Hepatocyte (in vitro differentiated cells): Measurements from ENCODE around the gene SLC2A8. TPM values are rescaled to one million over a fixed set of nuclear protein-coding genes. Genes with fewer than 3 reads are reported as not detected.

Experiments used
- DNase-seq: peaks from one replicate; pipeline ENCODE4 v3.0.0-alpha.2; 2016; ENCODE audit warnings: low spot score
- H2AFZ ChIP-seq: fragments of 200-600 bp; sonication (generic); 2 replicates; pipeline ENCODE4 v1.6.0; 2016; ENCODE audit warnings: antibody characterized with exemption, mild to moderate bottlenecking
- H3K27ac ChIP-seq: fragments of 200-600 bp; sonication (generic); 2 replicates; pipeline ENCODE4 v1.5.1; 2016; ENCODE audit warnings: mild to moderate bottlenecking
- H3K27me3 ChIP-seq: fragments of 200-600 bp; sonication (generic); 2 replicates; pipeline ENCODE4 v1.6.1; 2016
- H3K36me3 ChIP-seq: fragments of 200-600 bp; sonication (generic); replicated peaks from 2 replicates; pipeline ENCODE4 v1.5.1; 2016; ENCODE audit warnings: low read depth; ENCODE audit not compliant: insufficient read depth
- H3K4me1 ChIP-seq: fragments of 200-600 bp; sonication (generic); 2 replicates; pipeline ENCODE4 v1.5.1; 2016; ENCODE audit warnings: mild to moderate bottlenecking, moderate library complexity; ENCODE audit not compliant: insufficient read depth
- H3K4me2 ChIP-seq: fragments of 200-600 bp; sonication (generic); 2 replicates; pipeline ENCODE4 v1.6.0; 2016
- H3K4me3 ChIP-seq: fragments of 200-600 bp; sonication (generic); 2 replicates; pipeline ENCODE4 v1.5.1; 2016; ENCODE audit warnings: mild to moderate bottlenecking
- H3K79me2 ChIP-seq: fragments of 200-600 bp; sonication (generic); 2 replicates; pipeline ENCODE4 v1.6.0; 2017; ENCODE audit warnings: mild to moderate bottlenecking
- H3K9me2 ChIP-seq: fragments of 200-600 bp; sonication (generic); replicated peaks from 2 replicates; pipeline ENCODE4 v1.6.0; 2017; ENCODE audit warnings: mild to moderate bottlenecking; ENCODE audit not compliant: insufficient read depth
- H3K9me3 ChIP-seq: fragments of 200-600 bp; sonication (generic); 2 replicates; pipeline ENCODE4 v1.5.1; 2016; ENCODE audit warnings: low read depth, mild to moderate bottlenecking
- H4K20me1 ChIP-seq: fragments of 200-600 bp; sonication (generic); 2 replicates; pipeline ENCODE4 v1.6.0; 2016; ENCODE audit warnings: mild to moderate bottlenecking; ENCODE audit not compliant: insufficient read depth, poor library complexity, severe bottlenecking
- CTCF ChIP-seq: fragments of 200-600 bp; sonication (generic); IDR thresholded peaks from 2 replicates; pipeline ENCODE4 v1.5.1; 2016; ENCODE audit warnings: antibody characterized with exemption, mild to moderate bottlenecking; ENCODE audit not compliant: poor library complexity
- EZH2 ChIP-seq: fragments of 200-600 bp; sonication (generic); IDR thresholded peaks from 2 replicates; pipeline ENCODE4 v1.6.1; 2016; ENCODE audit warnings: antibody characterized with exemption, mild to moderate bottlenecking, borderline replicate concordance
- EZH2phosphoT487 ChIP-seq: fragments of 200-600 bp; sonication (generic); IDR thresholded peaks from one replicate; pipeline ENCODE4 v1.6.1; 2018; ENCODE audit warnings: antibody characterized with exemption, mild to moderate bottlenecking, low read depth, moderate library complexity; ENCODE audit not compliant: unreplicated experiment, severe bottlenecking
- WGBS: methylation state at CpG from one replicate; pipeline ENCODE4 v1.1.6; 2016; ENCODE audit warnings: low lambda C conversion rate; ENCODE audit errors: missing lambda C conversion rate; 5-methylcytosine and 5-hydroxymethylcytosine counted together
- polyA plus RNA-seq: library from polyadenylated mRNA; unstranded; fragments of >200 nt; fragmentation: Nextera tagmentation; extraction: Ambion mirVana; gene quantifications from 2 replicates; pipeline ENCODE4 v1.2.1, GENCODE V29; 2016
- total RNA-seq: library from RNA; depleted of rRNA; stranded (reverse); fragments of >200 nt; gene quantifications from 2 replicates; pipeline ENCODE4 v1.2.3, GENCODE V29; 2014

Gene SLC2A8
- total and polyA plus RNA-seq, 2 experiments from 2014 or later = 91.7 to 145 TPM

DNA sequence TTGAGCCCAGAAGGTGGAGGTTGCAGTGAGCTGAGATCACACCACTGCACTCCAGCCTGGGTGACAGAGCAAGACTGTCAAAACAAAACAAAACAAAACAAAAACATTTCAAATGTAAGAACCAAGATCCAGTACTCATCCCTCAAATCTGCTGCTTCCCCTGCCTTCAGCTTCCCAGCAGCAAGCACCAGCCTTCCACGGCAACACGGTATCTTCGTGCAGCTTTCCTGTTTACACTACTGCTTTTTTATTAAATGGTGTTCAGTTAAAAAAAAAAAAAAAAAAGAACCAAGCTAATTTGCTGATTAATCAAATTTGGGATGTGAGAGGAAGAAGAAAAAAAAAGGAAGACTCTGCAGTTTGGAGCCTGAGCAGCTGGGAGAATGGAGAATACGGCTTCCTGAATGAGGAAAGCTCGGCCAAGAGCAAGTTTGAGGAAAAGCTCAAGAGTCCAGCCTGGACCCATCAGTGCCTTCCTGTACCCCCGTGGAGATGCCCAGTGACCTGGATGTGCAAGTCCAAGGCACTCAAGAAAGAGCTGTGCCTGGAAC lies 28.0 kb upstream of the SLC2A8 start:
- DNase-seq = no peak
- WGBS = 77% methylated on average over 6 of the region's 6 CpGs
- H4K20me1 ChIP-seq = no peaks in the 10 kb centered on the region
- no peaks in the 10 kb centered on the region for H3K9me3 ChIP-seq
- H3K27me3 ChIP-seq = no peaks in the 10 kb centered on the region
- H3K4me3 ChIP-seq = no peak overlapping the region
- no peaks in the 10 kb centered on the region for H3K4me1 ChIP-seq
- H3K36me3 ChIP-seq = no peaks in the 10 kb centered on the region
- TF ChIP-seq EZH2phosphoT487 = no peak
- TF ChIP-seq CTCF = no peak
- TF ChIP-seq EZH2 = no peak
- no peak overlapping the region for H3K27ac ChIP-seq
- no peaks in the 10 kb centered on the region for H3K79me2 ChIP-seq
- H3K9me2 ChIP-seq = no peaks in the 10 kb centered on the region
- H2AFZ ChIP-seq = no peak overlapping the region
- H3K4me2 ChIP-seq = no peak overlapping the region

DNA sequence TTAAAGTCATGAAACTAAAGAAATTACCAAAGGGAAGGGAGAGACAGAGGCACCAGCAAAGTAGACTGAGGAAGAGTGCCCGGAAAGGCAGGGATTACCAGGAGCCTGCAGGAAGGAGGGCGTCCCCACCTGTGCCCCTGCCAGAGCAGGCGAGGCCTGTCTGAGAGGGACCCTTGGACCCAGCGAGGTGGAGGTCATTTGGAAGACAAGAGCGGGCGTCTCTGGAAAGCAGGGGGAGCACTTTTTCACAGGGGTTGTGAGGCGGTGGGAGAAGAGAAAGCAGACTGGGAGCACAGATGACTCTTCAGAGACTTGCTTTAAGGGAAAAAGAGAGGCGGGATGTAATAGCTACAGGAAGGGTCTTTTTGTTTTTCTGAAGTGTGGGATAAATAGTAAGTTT lies 27.5 kb upstream of the SLC2A8 start:
- TF ChIP-seq EZH2phosphoT487 (no peak), EZH2 (no peak), CTCF (no peak)
- peak overlapping the region; percentile 78 for H3K27ac ChIP-seq
- H3K4me1 ChIP-seq = no peaks in the 10 kb centered on the region
- H2AFZ ChIP-seq = no peak overlapping the region
- no peak overlapping the region for H3K4me3 ChIP-seq
- no peak overlapping the region for H3K4me2 ChIP-seq
- no peaks in the 10 kb centered on the region for H3K36me3 ChIP-seq
- no peaks in the 10 kb centered on the region for H3K9me3 ChIP-seq
- H3K27me3 ChIP-seq = no peaks in the 10 kb centered on the region
- DNase-seq = no peak
- H4K20me1 ChIP-seq = no peaks in the 10 kb centered on the region
- no peaks in the 10 kb centered on the region for H3K9me2 ChIP-seq
- 98% methylated on average over 8 of the region's 8 CpGs for WGBS
- no peaks in the 10 kb centered on the region for H3K79me2 ChIP-seq

- Histone ChIP-seq H3K9me2 (no peaks in the 10 kb centered on the region), H3K27ac (peak overlapping the region; percentile 78), H3K9me3 (no peaks in the 10 kb centered on the region), H3K27me3 (no peaks in the 10 kb centered on the region), H3K79me2 (no peaks in the 10 kb centered on the region), H3K4me1 (no peaks in the 10 kb centered on the region), H3K4me3 (no peak overlapping the region), H2AFZ (no peak overlapping the region), H4K20me1 (no peaks in the 10 kb centered on the region), H3K4me2 (no peak overlapping the region), H3K36me3 (no peaks in the 10 kb centered on the region)
- no peak for TF ChIP-seq CTCF
- TF ChIP-seq EZH2phosphoT487 = no peak
- TF ChIP-seq EZH2 = no peak
- DNase-seq = no peak
- 58% methylated on average over 7 of the region's 7 CpGs for WGBS
Observed at GRCh38 chr9:127370147-127370579, 26.8 kb upstream of the SLC2A8 start.
